Body of pancreas (tissue), 4 donors: Measurements from ENCODE around the gene GABRA4. TPM values are rescaled to one million over a fixed set of nuclear protein-coding genes. Genes with fewer than 3 reads are reported as not detected.

Experiments
- ATAC-seq: fragments of 150-250 bp; one replicate; pipeline ENCODE4 v1.9.1; 2016
- DNase-seq, 4 donors: peaks; one replicate each; pipeline ENCODE4 v3.0.0-alpha.2; 2019
- H3K27ac ChIP-seq, 4 donors: fragments of 200-600 bp; sonication (generic); 1 replicate in 3 of 4; 2 replicates in 1 of 4; pipeline versions ENCODE4 v1.5.1 to v1.6.1; 2016 to 2019; ENCODE audit warnings: mild to moderate bottlenecking in 1 of 4, mixed read lengths in 1 of 4, moderate library complexity in 1 of 4
- H3K27me3 ChIP-seq, 2 donors: fragments of 200-600 bp; sonication (generic); one replicate each; pipeline ENCODE4 v1.6.0; 2016; ENCODE audit warnings: mild to moderate bottlenecking in 1 of 2
- H3K36me3 ChIP-seq, 2 donors: fragments of 200-600 bp; sonication (generic); replicated peaks in 1 of 2; 2 replicates each; pipeline ENCODE4 v1.5.1; 2016; ENCODE audit warnings: low read depth in 2 of 2; ENCODE audit not compliant: insufficient read depth in 1 of 2
- H3K4me1 ChIP-seq: fragments of 200-600 bp; sonication (generic); one replicate; pipeline ENCODE4 v1.6.0; 2016
- H3K4me3 ChIP-seq, 2 donors: fragments of 200-600 bp; sonication (generic); 1 replicate in 1 of 2; 2 replicates in 1 of 2; pipeline ENCODE4 v1.5.1; 2016 to 2019
- H3K9me3 ChIP-seq, 3 donors: fragments of 200-600 bp; sonication (generic); 1 replicate in 2 of 3; 2 replicates in 1 of 3; pipeline ENCODE4 v1.5.1; 2016
- POLR2A ChIP-seq, 3 donors: fragments of 450-650 bp; IDR thresholded peaks; one replicate each; pipeline ENCODE4 v1.6.1; 2016; ENCODE audit warnings: antibody characterized with exemption in 3 of 3, mild to moderate bottlenecking in 2 of 3
- WGBS, 2 donors: methylation state at CpG; one replicate each; pipeline ENCODE4 v1.1.5; 2017; 5-methylcytosine and 5-hydroxymethylcytosine counted together
- intact Hi-C: fragments of 100-400 bp; cut with DNase I; formaldehyde crosslinking; loops from one replicate; pipeline ENCODE4 v1.15.1; 2023
- total RNA-seq, 2 donors: library from RNA; depleted of rRNA; stranded (reverse); fragments of >200 nt; gene quantifications; one replicate each; pipeline ENCODE4 v1.1.0, GENCODE V29; 2016
- TF ChIP-seq, protein P1 (sequence below), 7 experiments: fragments of 450-650 bp in 4 of 7; fragments of 200-600 bp in 3 of 7; sonication (generic) in 3 of 7; IDR thresholded peaks; one replicate each; pipeline ENCODE4 v1.5.1; 2016 to 2019; ENCODE audit warnings: antibody characterized with exemption in 7 of 7

The GABRA4 gene
- total RNA-seq, 2 donors from 2014 or later = 0.78 TPM; not detected in 1

DNA sequence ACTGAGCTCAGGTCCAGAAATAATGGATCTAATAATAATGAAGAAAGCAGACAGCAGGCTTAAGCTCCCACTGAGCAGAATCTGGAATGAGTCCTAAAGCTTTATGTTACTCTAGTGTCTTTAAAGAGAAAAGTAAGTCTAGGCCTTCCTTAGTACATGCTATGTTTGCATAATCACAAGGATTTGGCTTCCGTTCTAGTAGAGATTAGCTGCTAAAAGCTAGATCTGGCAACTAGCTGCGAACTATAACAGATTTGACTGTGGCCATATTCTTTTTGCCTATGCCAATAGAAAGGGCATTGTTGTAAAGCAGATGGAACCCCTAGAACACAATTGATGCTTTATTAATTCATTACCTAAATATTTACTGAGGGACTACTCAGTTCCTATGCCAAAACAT, 103.3 kb downstream of the GABRA4 start:
- Histone ChIP-seq H3K9me3 (no peaks in the 10 kb centered on the region), H3K36me3 (no peaks in the 10 kb centered on the region), H3K27me3 (no peaks in the 10 kb centered on the region), H3K27ac (no peak overlapping the region), H3K4me3 (no peak overlapping the region), H3K4me1 (peaks cover 4% of the 10 kb centered on the region)
- intact Hi-C loops = no loop called here
- no peak for DNase-seq
- 27 to 45% methylated on average over 2 of the region's 2 CpGs for WGBS, 2 donors
- no peak for TF ChIP-seq POLR2A (IDR thresholded peaks at IDR 0.05)
- TF ChIP-seq, protein P1, sequence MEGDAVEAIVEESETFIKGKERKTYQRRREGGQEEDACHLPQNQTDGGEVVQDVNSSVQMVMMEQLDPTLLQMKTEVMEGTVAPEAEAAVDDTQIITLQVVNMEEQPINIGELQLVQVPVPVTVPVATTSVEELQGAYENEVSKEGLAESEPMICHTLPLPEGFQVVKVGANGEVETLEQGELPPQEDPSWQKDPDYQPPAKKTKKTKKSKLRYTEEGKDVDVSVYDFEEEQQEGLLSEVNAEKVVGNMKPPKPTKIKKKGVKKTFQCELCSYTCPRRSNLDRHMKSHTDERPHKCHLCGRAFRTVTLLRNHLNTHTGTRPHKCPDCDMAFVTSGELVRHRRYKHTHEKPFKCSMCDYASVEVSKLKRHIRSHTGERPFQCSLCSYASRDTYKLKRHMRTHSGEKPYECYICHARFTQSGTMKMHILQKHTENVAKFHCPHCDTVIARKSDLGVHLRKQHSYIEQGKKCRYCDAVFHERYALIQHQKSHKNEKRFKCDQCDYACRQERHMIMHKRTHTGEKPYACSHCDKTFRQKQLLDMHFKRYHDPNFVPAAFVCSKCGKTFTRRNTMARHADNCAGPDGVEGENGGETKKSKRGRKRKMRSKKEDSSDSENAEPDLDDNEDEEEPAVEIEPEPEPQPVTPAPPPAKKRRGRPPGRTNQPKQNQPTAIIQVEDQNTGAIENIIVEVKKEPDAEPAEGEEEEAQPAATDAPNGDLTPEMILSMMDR (IDR thresholded peaks at IDR 0.05) = no peak
- no peak for ATAC-seq

GRCh38 chr4:46889410-46889809, 104.0 kb downstream of the GABRA4 start:
- whole genome bisulfite sequencing, 2 donors = 9 to 20% methylated on average over 2 of the region's 2 CpGs

GRCh38 chr4:46886711-46887110, 106.7 kb downstream of the GABRA4 start:
- no peak for ATAC-seq
- intact Hi-C loops = no loop called here
- no peaks in the 10 kb centered on the region for H3K9me3 ChIP-seq
- 1 to 9% methylated on average over 2 of the region's 2 CpGs for WGBS, 2 donors
- no peak overlapping the region for H3K27ac ChIP-seq
- TF ChIP-seq POLR2A (IDR thresholded peaks at IDR 0.05) = no peak
- TF ChIP-seq, protein P1 (IDR thresholded peaks at IDR 0.05) = peak in 4 of 7 experiments; percentile 15 to 38 (median 22)
- no peak for DNase-seq
- H3K27me3 ChIP-seq = no peaks in the 10 kb centered on the region
- H3K4me3 ChIP-seq = no peak overlapping the region
- no peaks in the 10 kb centered on the region for H3K36me3 ChIP-seq
- peaks cover 4% of the 10 kb centered on the region for H3K4me1 ChIP-seq

More at GRCh38 chr4:46889410-46889809, 104.0 kb downstream of the GABRA4 start:
- intact Hi-C loops = no loop called here
- H3K27ac ChIP-seq = no peak overlapping the region
- no peak for TF ChIP-seq POLR2A (IDR thresholded peaks at IDR 0.05)
- TF ChIP-seq, protein P1 (IDR thresholded peaks at IDR 0.05) = no peak
- ATAC-seq (no peak), DNase-seq (no peak)
- H3K9me3 ChIP-seq = no peaks in the 10 kb centered on the region
- H3K27me3 ChIP-seq = no peaks in the 10 kb centered on the region
- H3K4me1 ChIP-seq = peaks cover 4% of the 10 kb centered on the region
- H3K4me3 ChIP-seq = no peak overlapping the region
- no peaks in the 10 kb centered on the region for H3K36me3 ChIP-seq

- TF ChIP-seq, protein P1 (IDR thresholded peaks at IDR 0.05) = no peak
- TF ChIP-seq POLR2A (IDR thresholded peaks at IDR 0.05) = no peak
- no peaks in the 10 kb centered on the region for H3K27me3 ChIP-seq
- intact Hi-C loops = no loop called here
- H3K9me3 ChIP-seq = no peaks in the 10 kb centered on the region
- no peaks in the 10 kb centered on the region for H3K4me1 ChIP-seq
- DNase-seq = no peak
- H3K4me3 ChIP-seq = no peak overlapping the region
- ATAC-seq = no peak
- H3K27ac ChIP-seq = no peak overlapping the region
- WGBS, 2 donors = 68 to 88% methylated on average over 3 of the region's 3 CpGs
- H3K36me3 ChIP-seq = no peaks in the 10 kb centered on the region
These were observed 114.7 kb downstream of the GABRA4 start for GRCh38 chr4:46878641-46879040.

- TF ChIP-seq, protein P1 (IDR thresholded peaks at IDR 0.05) = no peak
- TF ChIP-seq POLR2A (IDR thresholded peaks at IDR 0.05) = no peak
- 15 to 26% methylated on average over 1 of the region's 1 CpG for WGBS, 2 donors
- Histone ChIP-seq H3K4me3 (no peak overlapping the region), H3K27me3 (no peaks in the 10 kb centered on the region), H3K4me1 (no peaks in the 10 kb centered on the region), H3K36me3 (no peaks in the 10 kb centered on the region), H3K9me3 (no peaks in the 10 kb centered on the region), H3K27ac (no peak overlapping the region)
- no peak for DNase-seq
- intact Hi-C loops = no loop called here
- no peak for ATAC-seq
These were observed 118.6 kb downstream of the GABRA4 start for GRCh38 chr4:46874811-46875210.
